ENCODE results near the gene BCAP31.

DNA sequence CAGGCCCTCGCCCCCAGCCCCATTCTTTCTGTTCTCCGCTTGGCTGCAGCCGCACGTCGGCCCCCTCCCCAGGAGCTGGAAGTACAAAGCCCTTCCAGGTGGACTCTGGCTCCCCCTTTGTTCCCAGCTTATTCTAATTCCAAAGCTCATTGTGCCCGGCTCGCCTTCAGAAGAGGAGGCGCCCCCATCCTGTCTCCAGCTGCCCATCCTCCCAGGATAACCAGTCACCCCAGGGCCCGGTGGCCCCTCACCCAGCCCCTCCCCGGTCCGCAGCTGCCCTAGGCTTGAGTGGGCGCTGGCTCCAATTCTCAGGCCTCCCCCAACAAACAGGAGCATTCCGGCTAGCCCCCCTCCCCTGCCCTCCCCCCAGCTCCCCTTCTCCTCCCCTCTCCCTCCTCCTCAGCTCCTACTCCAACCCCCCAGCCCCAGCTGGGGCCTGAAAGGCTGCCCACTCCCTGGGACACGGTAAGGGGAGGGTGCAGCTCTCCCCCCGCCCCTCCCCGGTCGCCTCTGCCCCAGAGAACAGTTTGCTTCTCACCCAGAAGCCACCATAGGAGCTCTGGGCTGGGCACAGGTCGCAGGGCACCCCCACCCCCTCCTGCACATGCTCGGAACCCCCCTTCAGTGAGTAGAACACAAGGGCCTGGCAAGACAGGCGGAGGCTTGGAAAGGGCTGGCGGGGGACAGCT lies 39.6 kb downstream of the BCAP31 start:
- TF ChIP-seq, protein P1, sequence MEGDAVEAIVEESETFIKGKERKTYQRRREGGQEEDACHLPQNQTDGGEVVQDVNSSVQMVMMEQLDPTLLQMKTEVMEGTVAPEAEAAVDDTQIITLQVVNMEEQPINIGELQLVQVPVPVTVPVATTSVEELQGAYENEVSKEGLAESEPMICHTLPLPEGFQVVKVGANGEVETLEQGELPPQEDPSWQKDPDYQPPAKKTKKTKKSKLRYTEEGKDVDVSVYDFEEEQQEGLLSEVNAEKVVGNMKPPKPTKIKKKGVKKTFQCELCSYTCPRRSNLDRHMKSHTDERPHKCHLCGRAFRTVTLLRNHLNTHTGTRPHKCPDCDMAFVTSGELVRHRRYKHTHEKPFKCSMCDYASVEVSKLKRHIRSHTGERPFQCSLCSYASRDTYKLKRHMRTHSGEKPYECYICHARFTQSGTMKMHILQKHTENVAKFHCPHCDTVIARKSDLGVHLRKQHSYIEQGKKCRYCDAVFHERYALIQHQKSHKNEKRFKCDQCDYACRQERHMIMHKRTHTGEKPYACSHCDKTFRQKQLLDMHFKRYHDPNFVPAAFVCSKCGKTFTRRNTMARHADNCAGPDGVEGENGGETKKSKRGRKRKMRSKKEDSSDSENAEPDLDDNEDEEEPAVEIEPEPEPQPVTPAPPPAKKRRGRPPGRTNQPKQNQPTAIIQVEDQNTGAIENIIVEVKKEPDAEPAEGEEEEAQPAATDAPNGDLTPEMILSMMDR (IDR thresholded peaks at IDR 0.05), result no peak
- TF ChIP-seq EP300 (IDR thresholded peaks at IDR 0.05; ENCODE audit: low read depth), result no peak
- TF ChIP-seq POLR2A (IDR thresholded peaks at IDR 0.05), result no peak

Measured in transverse colon (tissue), 3 donors.